GM21717 (cell line): Measurements from ENCODE around the gene SLC13A3.

Experiments
- ATAC-seq: cut with Tn5 transposase; IDR thresholded peaks from one replicate; pipeline ENCODE4 v1.9.1; 2021; ENCODE audit warnings: mild to moderate bottlenecking, moderate library complexity; ENCODE audit not compliant: unreplicated experiment

SLC13A3 gene

GRCh38 chr20:46609043-46609442, 42.2 kb downstream of the SLC13A3 start:
- no peak for ATAC-seq

GRCh38 chr20:46607849-46608497, 43.3 kb downstream of the SLC13A3 start:
- no peak for ATAC-seq

- ATAC-seq = no peak
These were observed 43.9 kb downstream of the SLC13A3 start for GRCh38 chr20:46607191-46607848.

GRCh38 chr20:46606817-46607190, 44.5 kb downstream of the SLC13A3 start:
- no peak for ATAC-seq

- ATAC-seq = no peak
These were observed 45.1 kb downstream of the SLC13A3 start for GRCh38 chr20:46605978-46606816.

- ATAC-seq = no peak
These were observed 46.1 kb downstream of the SLC13A3 start for GRCh38 chr20:46605181-46605580.

GRCh38 chr20:46604551-46605133, 46.6 kb downstream of the SLC13A3 start:
- no peak for ATAC-seq

GRCh38 chr20:46602429-46602828, 48.8 kb downstream of the SLC13A3 start:
- ATAC-seq = no peak

GRCh38 chr20:46601603-46602122, 49.6 kb downstream of the SLC13A3 start:
- no peak for ATAC-seq

- ATAC-seq = no peak
These were observed 50.9 kb downstream of the SLC13A3 start for GRCh38 chr20:46600286-46600752.

- no peak for ATAC-seq
These were observed 51.9 kb downstream of the SLC13A3 start for GRCh38 chr20:46599227-46599987.

- no peak for ATAC-seq
These were observed 55.3 kb downstream of the SLC13A3 start for GRCh38 chr20:46595933-46596332.

GRCh38 chr20:46594725-46595124, 56.5 kb downstream of the SLC13A3 start:
- no peak for ATAC-seq

- no peak for ATAC-seq
These were observed 58.5 kb downstream of the SLC13A3 start for GRCh38 chr20:46592580-46593362.

- no peak for ATAC-seq
These were observed 60.8 kb downstream of the SLC13A3 start for GRCh38 chr20:46590443-46590842.

GRCh38 chr20:46588532-46589511, 62.4 kb downstream of the SLC13A3 start:
- ATAC-seq = no peak

- ATAC-seq = no peak
These were observed 63.3 kb downstream of the SLC13A3 start for GRCh38 chr20:46587986-46588385.

GRCh38 chr20:46586724-46587123, 64.5 kb downstream of the SLC13A3 start:
- no peak for ATAC-seq
